Caco-2 (cell line): ENCODE results near the gene HEXIM2. TPM values are rescaled to one million over a fixed set of nuclear protein-coding genes. Genes with fewer than 3 reads are reported as not detected.

Experiments
- BruUV-seq: library from RNA; stranded (reverse); fragments of 400-500 nt; replicated peaks from 2 replicates; lab custom pipeline; 2021; lab: Mats Ljungman, UMichigan
- CTCF ChIA-PET: fragments of 300-600 bp; sonication (Branson Sonifier 250); formaldehyde crosslinking; loops from one replicate; lab custom pipeline; 2022; ENCODE audit warnings: antibody characterized with exemption; lab: Charles Lee
- POLR2A ChIA-PET: fragments of 300-600 bp; sonication (Branson Sonifier 250); formaldehyde crosslinking; loops from one replicate; lab custom pipeline; 2022; ENCODE audit warnings: antibody characterized with exemption; lab: Charles Lee
- DNase-seq, 2 experiments: peaks; one replicate each; pipeline versions ENCODE4 v3.0.0 to v3.0.0-alpha.2; 2020 to 2022
- H3K27me3 ChIP-seq: replicated peaks from 2 replicates; pipeline ENCODE4 v1.6.0; 2011; ENCODE audit warnings: low read length; ENCODE audit not compliant: control insufficient read depth, insufficient read depth
- H3K36me3 ChIP-seq: 2 replicates; pipeline ENCODE4 v1.5.1; 2011; ENCODE audit warnings: low read length; ENCODE audit not compliant: control insufficient read depth, insufficient read depth
- H3K4me1 ChIP-seq: fragments of 250-450 bp; sonication (Bioruptor Pico); 2 replicates; pipeline ENCODE4 v1.5.1; 2020; ENCODE audit warnings: mild to moderate bottlenecking
- H3K4me3 ChIP-seq: 2 replicates; pipeline ENCODE4 v1.5.1; 2011; ENCODE audit warnings: low read depth, mild to moderate bottlenecking, control low read depth, low read length
- H3K9me3 ChIP-seq: fragments of 250-450 bp; sonication (Bioruptor Pico); 2 replicates; pipeline ENCODE4 v1.5.1; 2020; ENCODE audit warnings: mild to moderate bottlenecking, moderate library complexity
- H3K27ac Mint-ChIP-seq: one replicate; pipeline ENCODE4 v1.8.0; 2022; ENCODE audit warnings: mixed read lengths; ENCODE audit not compliant: unreplicated experiment
- H3K27me3 Mint-ChIP-seq: one replicate; pipeline ENCODE4 v1.8.0; 2022; ENCODE audit warnings: mixed read lengths; ENCODE audit not compliant: insufficient read depth, unreplicated experiment
- H3K36me3 Mint-ChIP-seq: one replicate; pipeline ENCODE4 v1.8.0; 2022; ENCODE audit warnings: mild to moderate bottlenecking, mixed read lengths; ENCODE audit not compliant: insufficient read depth, unreplicated experiment
- H3K4me1 Mint-ChIP-seq: one replicate; pipeline ENCODE4 v1.8.0; 2022; ENCODE audit warnings: low read depth, mixed read lengths; ENCODE audit not compliant: unreplicated experiment
- H3K4me3 Mint-ChIP-seq: one replicate; pipeline ENCODE4 v1.8.0; 2022; ENCODE audit warnings: mild to moderate bottlenecking, moderate library complexity, mixed read lengths; ENCODE audit not compliant: unreplicated experiment
- H3K9me3 Mint-ChIP-seq: one replicate; pipeline ENCODE4 v1.8.0; 2022; ENCODE audit warnings: mixed read lengths; ENCODE audit not compliant: unreplicated experiment
- CTCF ChIP-seq, 2 experiments: fragments of 200-600 bp in 1 of 2; IDR thresholded peaks; 1 replicate in 1 of 2; 2 replicates in 1 of 2; pipeline versions ENCODE4 v1.5.1 to v1.8.0; 2011 to 2022; ENCODE audit warnings: antibody characterized with exemption in 1 of 2, control low read depth in 1 of 2, inconsistent platforms in 1 of 2, low read depth in 1 of 2, low read length in 1 of 2, mild to moderate bottlenecking in 1 of 2, moderate library complexity in 1 of 2; ENCODE audit not compliant: insufficient read depth in 1 of 2, severe bottlenecking in 1 of 2, unreplicated experiment in 1 of 2
- intact Hi-C: fragments of 100-400 bp; cut with micrococcal nuclease; formaldehyde crosslinking; loops from one replicate; pipeline ENCODE4 v1.10.0; 2022; ENCODE audit not compliant: unreplicated experiment
- total RNA-seq: library from RNA; stranded (reverse); gene quantifications from 2 replicates; pipeline ENCODE4 v1.2.3, GENCODE V29; 2022

Gene HEXIM2
- total RNA-seq, 1 experiment from 2014 or later = 12.7 TPM

- H3K9me3 ChIP-seq = no peaks in the 10 kb centered on the region
- DNase-seq = peak; percentile 89 to 91
- POLR2A ChIA-PET = no interaction called here
- Mint-ChIP-seq H3K4me1 (peaks cover 27% of the 10 kb centered on the region), H3K9me3 (no peaks in the 10 kb centered on the region), H3K4me3 (peak overlapping the region; percentile 83), H3K27ac (peak overlapping the region; percentile 75), H3K27me3 (no peaks in the 10 kb centered on the region), H3K36me3 (peaks cover 38% of the 10 kb centered on the region)
- peaks cover 1% of the 10 kb centered on the region; the same call in 1 of the 2 replicates for H3K36me3 ChIP-seq
- BruUV-seq = TSS peak; percentile 15
- H3K27me3 ChIP-seq = no peaks in the 10 kb centered on the region
- intact Hi-C loops = loop anchor here (1.0 to 10.0 kb wide), 4 partner anchors 24 to 358 kb away; no protein-coding TSS in a partner anchor
- peaks cover 43% of the 10 kb centered on the region for H3K4me1 ChIP-seq
- peak overlapping the region; percentile 85 for H3K4me3 ChIP-seq
- peak; percentile 90 to 95 for TF ChIP-seq CTCF (IDR thresholded peaks at IDR 0.05; ENCODE audit: insufficient read depth in 1 of 2, low read depth in 1 of 2, low read length in 1 of 2, severe bottlenecking in 1 of 2, unreplicated experiment in 1 of 2)
- CTCF ChIA-PET = interaction anchor here (0.6 to 1.0 kb wide), 9 partner anchors 15 to 1125 kb away, joined by 3 to 8 read pairs (median 5); no protein-coding TSS in a partner anchor
Observed at GRCh38 chr17:45132572-45133463, 28.9 kb upstream of the HEXIM2 start.

GRCh38 chr17:45135192-45135977 lies 26.3 kb upstream of the HEXIM2 start, which contains the start of gene ACBD4:
TSS of gene ACBD4 (plus strand) at chr17:45135687. CDS start at chr17:45136145, 458 bp downstream.
- Mint-ChIP-seq H3K36me3 (peaks cover 37% of the 10 kb centered on the region), H3K27ac (peak within 1 kb of the TSS; percentile 56), H3K4me3 (peak within 1 kb of the TSS; percentile 81), H3K27me3 (no peaks in the 10 kb centered on the region), H3K9me3 (no peaks in the 10 kb centered on the region), H3K4me1 (peaks cover 11% of the 10 kb centered on the region)
- peak within 1 kb of the TSS; percentile 56 for H3K4me3 ChIP-seq
- no TSS peak for BruUV-seq
- peak; percentile 97 to 98 for DNase-seq
- peaks cover 17% of the 10 kb centered on the region for H3K4me1 ChIP-seq
- no peaks in the 10 kb centered on the region for H3K27me3 ChIP-seq
- ChIA-PET POLR2A (interaction anchor here (0.5 to 2.9 kb wide), 8 partner anchors 11 to 181 kb away, joined by 3 to 52 read pairs (median 6); partner anchors contain the start of genes HEXIM1, HEXIM2 and MAP3K14), CTCF (interaction anchor here (0.5 to 3.2 kb wide), 73 partner anchors 8 to 803 kb away, joined by 3 to 230 read pairs (median 5); partner anchors contain the start of genes C1QL1, HEXIM1, HEXIM2 and MAP3K14)
- intact Hi-C loops = loop anchor here (1.0 to 10.0 kb wide), 5 partner anchors 13 to 361 kb away; partner anchors contain the start of genes HEXIM1 and HEXIM2
- no peaks in the 10 kb centered on the region for H3K9me3 ChIP-seq
- peak; percentile 100 for TF ChIP-seq CTCF (IDR thresholded peaks at IDR 0.05; ENCODE audit: insufficient read depth in 1 of 2, low read depth in 1 of 2, low read length in 1 of 2, severe bottlenecking in 1 of 2, unreplicated experiment in 1 of 2)
- peaks cover 1% of the 10 kb centered on the region; the same call in 1 of the 2 replicates for H3K36me3 ChIP-seq
